Superior temporal gyrus (tissue), 1 donor: Measurements from ENCODE around the gene ALDH3A1.
"Not testable (repeated sequence)": the region's sequence is repeated elsewhere in the genome, so short reads cannot be mapped to it uniquely, and the experiment has no call there.

Experiments
- DNase-seq: peaks from one replicate; pipeline ENCODE4 v3.0.0-alpha.2; 2016; ENCODE audit errors: extremely low spot score

Gene ALDH3A1

GRCh38 chr17:19747829-19748806, at the start of gene ALDH3A1:
ALDH3A1 (minus strand) TSS chr17:19748298; CDS start chr17:19745129, 3,169 bp downstream.
- peak; percentile 41 for DNase-seq

DNA sequence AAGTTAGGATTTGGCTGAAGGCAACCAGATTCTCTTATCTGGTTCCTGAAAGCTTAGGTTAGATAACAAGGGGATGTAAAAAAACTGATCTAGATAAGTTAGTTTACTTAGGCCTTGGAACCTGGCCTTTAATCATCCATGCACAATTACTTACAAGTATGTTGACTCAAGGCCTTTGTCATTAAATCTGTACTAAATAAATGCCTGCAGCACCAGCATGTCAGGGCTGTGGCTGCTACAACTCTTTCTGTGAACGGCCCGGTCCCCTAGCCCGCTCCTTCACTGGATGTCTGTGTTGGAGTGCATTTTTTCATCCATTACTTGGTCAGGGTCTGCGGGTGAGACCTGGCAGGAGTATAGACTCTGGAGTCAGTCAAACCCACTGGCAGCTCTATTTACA, 48.4 kb upstream of the ALDH3A1 start:
- no peak for DNase-seq

- DNase-seq, result no peak
These were observed 43.9 kb upstream of the ALDH3A1 start for GRCh38 chr17:19791918-19792550.

GRCh38 chr17:19787733-19788357, 39.7 kb upstream of the ALDH3A1 start:
- no peak for DNase-seq

DNA sequence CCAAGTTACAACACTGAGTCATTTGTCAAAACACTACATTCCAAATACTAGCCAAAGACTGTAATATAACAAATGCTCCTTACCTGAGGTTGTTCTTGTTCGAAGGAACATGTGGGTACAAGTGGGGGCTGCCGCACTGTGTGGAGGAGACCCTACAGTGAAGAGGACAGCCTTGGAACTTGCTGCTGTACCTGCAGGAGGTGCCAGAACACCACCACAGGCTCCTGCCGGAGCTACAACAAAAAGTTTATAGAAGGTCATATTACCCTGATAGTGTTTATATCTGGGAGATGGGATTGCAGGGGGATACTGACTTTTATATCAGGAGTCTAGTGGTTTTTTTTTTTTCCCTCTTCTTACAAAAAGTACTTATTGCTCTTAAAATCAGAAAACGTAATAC, 37.8 kb upstream of the ALDH3A1 start:
- DNase-seq, result no peak

GRCh38 chr17:19781488-19782458, 33.7 kb upstream of the ALDH3A1 start:
- DNase-seq, result no peak

DNA sequence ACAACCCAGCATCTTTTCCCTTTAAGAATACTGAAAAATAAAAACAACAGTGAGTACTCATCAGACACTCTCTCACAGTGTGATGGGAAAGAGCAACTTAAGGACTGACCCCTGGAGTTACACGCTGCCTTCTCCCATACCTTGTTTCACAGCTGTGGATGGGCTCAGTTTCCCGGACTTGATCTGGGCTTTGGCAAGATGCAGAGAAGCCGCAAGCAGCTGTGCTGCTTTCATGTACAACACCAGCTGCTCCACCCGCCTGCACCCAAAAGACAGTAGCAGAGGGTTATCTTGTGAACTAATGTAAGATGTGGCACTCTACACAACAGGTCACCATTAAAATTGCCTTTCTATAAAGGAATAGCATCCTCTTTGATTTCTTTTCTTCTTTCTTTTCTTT, 32.7 kb upstream of the ALDH3A1 start:
- no peak for DNase-seq

GRCh38 chr17:19773534-19773933, 25.4 kb upstream of the ALDH3A1 start:
- no peak for DNase-seq

GRCh38 chr17:19771971-19772630, 24.0 kb upstream of the ALDH3A1 start:
- no peak for DNase-seq

DNA sequence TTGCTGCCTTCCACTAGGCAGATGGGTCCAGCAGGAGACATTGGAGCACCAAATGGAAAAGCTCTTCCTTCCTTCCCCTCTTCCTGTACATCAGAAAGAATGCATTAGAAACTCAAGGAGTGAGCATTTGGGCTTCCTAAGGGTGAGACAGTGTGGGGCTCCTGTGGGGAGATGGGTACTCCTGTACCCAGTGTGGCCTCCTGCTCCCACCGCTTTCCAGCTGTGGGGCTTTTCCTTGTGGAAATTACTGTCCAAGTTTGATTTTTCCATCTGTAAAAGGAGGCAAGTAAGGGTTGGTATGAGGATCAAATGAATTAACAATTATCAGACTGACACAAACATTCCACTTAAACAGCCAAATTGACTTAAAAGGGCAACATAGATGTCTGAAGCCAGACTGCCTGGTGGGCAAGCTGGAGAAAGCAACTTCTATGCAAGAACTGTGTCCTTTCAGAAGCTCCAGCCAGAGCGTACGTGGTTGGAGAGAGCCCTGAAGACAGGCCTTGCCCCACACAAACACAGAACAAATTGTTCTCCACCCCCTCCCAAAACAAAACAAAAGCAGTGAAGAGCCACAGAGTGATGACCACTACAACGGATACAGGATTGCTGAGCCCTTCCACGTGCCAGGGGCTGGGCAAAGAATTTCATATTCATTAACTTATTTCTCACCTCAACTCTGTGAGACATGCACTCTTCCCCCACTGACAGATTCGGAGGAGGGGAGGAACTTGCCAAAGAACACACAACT, 23.1 kb upstream of the ALDH3A1 start:
- no peak for DNase-seq

GRCh38 chr17:19769946-19770652, 22.0 kb upstream of the ALDH3A1 start:
- DNase-seq, result no peak

DNA sequence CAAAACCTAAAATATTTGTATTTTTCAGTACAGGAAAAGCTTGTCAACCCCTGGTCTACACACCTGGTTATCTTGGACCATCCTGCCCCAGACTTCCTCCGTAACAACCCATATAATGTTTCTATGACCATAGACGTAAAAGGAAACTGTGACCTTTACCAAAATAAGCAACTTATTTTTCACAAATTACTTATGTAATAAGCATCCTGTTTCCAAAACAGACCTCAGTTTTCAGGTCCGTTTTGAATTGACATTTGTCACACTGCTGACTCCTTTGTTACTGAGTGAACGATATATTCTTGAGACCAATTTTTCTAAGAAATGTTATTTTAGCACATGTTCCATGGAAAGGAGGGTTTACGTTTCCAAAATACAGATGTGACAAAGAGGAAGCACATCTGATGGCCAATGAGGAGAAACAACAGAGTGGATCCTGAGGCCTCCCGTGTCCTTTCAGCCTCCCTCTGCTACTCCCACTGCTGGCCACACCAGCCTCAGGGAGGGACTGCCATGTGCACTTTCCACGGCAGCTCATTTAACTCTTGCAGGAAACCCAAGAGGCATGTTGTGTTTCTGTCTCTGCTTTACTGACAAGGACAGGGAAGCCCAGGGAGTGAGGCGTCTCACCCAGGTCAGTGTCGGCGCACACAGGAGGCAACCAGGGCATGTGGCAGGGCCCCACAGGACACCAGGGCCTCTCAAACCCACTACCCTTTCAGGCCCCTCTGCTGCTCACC, 20.1 kb upstream of the ALDH3A1 start:
- no peak for DNase-seq

DNA sequence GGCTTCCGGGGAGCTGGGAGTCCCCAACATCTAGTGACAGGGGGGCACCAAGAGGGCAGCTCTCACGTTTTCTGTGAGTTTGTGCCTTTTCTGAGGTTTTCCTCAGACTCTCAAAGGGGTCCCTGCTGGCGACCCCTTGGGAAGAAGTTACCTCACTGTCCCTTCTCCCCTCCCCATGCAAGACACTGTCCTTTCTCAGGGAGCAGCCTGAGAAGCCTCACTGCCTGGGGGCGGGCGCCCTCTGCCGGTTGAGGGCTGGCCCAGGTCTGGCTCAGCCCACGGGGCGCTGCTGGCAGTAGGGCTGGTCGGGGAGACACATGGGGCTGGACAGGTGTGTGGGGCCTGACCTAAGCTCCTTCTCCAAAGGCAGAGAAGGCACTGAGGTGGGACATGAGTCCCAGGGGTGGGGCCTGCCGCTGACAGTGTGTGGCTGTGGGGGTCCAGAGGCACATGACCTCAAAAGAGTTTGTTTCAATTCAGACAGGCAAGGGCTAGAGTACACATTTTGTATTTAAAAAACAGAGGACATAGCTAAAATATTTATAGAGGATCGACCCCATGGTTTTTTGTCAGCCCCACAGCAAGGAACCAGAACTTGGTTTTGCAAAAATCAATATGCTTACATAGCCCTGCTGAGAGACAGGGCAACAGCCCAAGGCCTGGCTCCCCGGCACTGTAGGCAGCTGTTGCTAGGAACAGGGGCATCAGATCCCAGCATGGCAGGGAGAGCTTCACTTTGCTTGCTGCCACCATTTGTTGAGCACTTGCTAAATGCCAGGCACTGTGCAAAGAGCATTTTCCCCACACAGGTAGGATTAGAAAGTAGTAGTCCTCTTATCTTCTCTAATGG, 18.5 kb upstream of the ALDH3A1 start:
- DNase-seq, result peak; percentile 86

- no peak for DNase-seq
These were observed 17.9 kb upstream of the ALDH3A1 start for GRCh38 chr17:19766016-19766415.

- not testable (repeated sequence) for DNase-seq
These were observed 15.9 kb upstream of the ALDH3A1 start for GRCh38 chr17:19763991-19764390.

DNA sequence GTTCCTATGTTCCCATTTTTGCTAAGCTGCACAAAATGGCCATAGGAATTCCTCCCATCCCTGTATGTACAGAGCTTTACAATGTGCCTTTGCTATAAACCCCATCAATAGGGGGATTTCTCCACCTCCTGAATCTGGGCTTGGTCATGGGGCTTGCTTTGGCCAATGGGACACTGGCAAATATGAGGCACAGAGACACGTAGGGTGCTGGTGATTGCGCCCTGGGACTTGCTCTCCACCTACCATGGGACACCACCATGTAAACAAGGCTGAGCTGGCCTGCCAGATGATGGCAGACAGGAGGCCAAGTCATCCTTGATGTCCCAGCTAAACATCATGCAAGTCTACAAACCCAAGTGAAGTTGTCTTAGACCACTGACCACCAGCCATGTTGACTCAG, 15.3 kb upstream of the ALDH3A1 start:
- DNase-seq, result no peak

GRCh38 chr17:19762515-19762961, 14.4 kb upstream of the ALDH3A1 start:
- DNase-seq, result peak; percentile 78

- DNase-seq, result no peak
These were observed 12.6 kb upstream of the ALDH3A1 start for GRCh38 chr17:19760746-19761145.
